ENCODE results near the gene ARPP21.

ARPP21 gene

GRCh38 chr3:35832140-35832571, 192.8 kb downstream of the ARPP21 start:
- no peak overlapping the region for H3K27ac ChIP-seq (ENCODE audit: low read length)
- TF ChIP-seq CTCF (IDR thresholded peaks at IDR 0.05; ENCODE audit: low read depth, low read length) (no peak), EZH2phosphoT487 (IDR thresholded peaks at IDR 0.05; ENCODE audit: low read depth) (no peak)
- H3K4me3 ChIP-seq (ENCODE audit: low read length), result no peak overlapping the region
- H3K4me1 ChIP-seq (ENCODE audit: low read length), result no peaks in the 10 kb centered on the region
- H3K36me3 ChIP-seq (replicated peaks; ENCODE audit: low read depth, low read length), result peaks cover 2% of the 10 kb centered on the region
- H2AFZ ChIP-seq (ENCODE audit: low read depth, low read length), result no peak overlapping the region
- H3K9me3 ChIP-seq (ENCODE audit: insufficient read depth, low read length), result peaks cover 5% of the 10 kb centered on the region; the same call in 1 of the 2 replicates
- H3K79me2 ChIP-seq (ENCODE audit: low read length), result no peaks in the 10 kb centered on the region
- no peak overlapping the region for H3K4me2 ChIP-seq (ENCODE audit: low read length)
- H3K27me3 ChIP-seq (ENCODE audit: low read depth, low read length), result no peaks in the 10 kb centered on the region
- no peak overlapping the region for H3K9ac ChIP-seq (ENCODE audit: low read length)
- H4K20me1 ChIP-seq (ENCODE audit: insufficient read depth, low read length), result no peaks in the 10 kb centered on the region
